Limb (tissue), 2 donors: Measurements from ENCODE around the gene TRNP1.
"Not testable (repeated sequence)": the region's sequence is repeated elsewhere in the genome, so short reads cannot be mapped to it uniquely, and the experiment has no call there.

Source experiments
- DNase-seq, 2 donors: peaks; one replicate each; pipeline ENCODE4 v3.0.0-alpha.2; 2016; ENCODE audit errors: extremely low spot score in 2 of 2

TRNP1 gene

GRCh38 chr1:26972821-26973220 lies 20.7 kb upstream of the TRNP1 start:
- no peak for DNase-seq

DNA sequence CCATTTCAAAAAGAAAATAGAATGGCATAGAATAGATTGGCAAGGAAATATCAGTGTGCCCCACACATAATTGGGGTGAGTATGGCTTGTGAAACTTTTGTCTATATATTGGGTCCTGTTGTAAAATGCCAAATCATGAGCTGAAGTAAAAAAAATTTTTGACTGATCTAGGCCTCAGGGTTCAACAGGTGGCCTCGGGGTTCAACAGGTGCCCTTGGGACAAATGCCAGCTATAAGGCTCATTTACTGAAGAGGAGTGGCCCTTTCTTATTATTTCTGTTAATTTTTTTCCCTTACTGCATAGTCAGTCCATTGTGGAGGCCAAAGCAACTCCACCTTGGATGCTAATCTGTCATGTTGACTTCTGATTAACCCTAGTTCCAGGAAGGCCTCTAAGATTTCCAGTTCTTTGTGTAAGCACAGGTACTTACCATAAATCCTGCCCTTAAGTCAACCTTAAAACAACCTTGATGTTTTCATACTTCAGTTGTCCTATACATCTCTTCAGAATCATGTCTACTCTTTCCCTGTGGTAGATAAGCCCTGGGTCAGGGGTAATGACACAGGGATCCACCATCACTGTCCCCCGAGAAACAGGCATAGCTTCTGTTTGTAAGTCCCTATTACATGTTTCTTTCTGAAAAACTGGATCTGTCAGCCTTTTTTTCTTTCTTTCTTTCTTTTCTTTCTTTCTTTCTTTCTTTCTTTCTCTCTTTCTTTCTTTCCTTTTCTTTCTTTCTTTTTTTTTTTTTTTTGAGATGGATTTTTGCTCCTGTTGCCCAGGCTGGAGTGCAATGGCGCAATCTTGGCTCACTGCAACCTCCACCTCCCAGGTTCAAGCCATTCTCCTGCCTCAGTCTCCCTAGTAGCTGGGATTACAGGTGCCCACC lies 16.6 kb upstream of the TRNP1 start:
- DNase-seq = no peak

GRCh38 chr1:26978901-26979300 lies 14.6 kb upstream of the TRNP1 start:
- no peak for DNase-seq

- no peak for DNase-seq
These were observed 12.2 kb upstream of the TRNP1 start for GRCh38 chr1:26981146-26981846.

- no peak for DNase-seq
These were observed 9.6 kb upstream of the TRNP1 start for GRCh38 chr1:26983863-26984262.

DNA sequence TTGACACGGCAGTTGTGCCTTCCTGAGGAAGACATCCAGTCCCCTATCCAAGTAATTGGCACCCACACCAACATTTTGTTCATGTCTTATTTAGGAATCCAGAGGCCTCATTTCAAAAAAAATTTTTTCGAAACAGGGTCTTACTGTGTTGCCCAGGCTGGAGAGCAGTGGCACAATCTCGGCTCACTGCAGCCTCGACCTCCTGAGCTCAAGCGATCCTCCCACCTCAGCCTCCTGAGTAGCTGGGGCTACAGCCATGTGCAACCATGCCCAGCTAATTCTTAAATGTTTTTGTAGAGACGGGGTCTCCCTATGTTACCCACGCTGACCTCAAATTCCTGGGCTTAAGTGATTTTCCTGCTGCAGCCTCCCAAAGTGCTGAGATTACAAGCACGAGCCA lies 9.2 kb upstream of the TRNP1 start:
- DNase-seq = no peak

- no peak for DNase-seq
These were observed 6.8 kb upstream of the TRNP1 start for GRCh38 chr1:26986658-26987057.

- not testable (repeated sequence) for DNase-seq
These were observed 3.9 kb upstream of the TRNP1 start for GRCh38 chr1:26989403-26990109.

DNA sequence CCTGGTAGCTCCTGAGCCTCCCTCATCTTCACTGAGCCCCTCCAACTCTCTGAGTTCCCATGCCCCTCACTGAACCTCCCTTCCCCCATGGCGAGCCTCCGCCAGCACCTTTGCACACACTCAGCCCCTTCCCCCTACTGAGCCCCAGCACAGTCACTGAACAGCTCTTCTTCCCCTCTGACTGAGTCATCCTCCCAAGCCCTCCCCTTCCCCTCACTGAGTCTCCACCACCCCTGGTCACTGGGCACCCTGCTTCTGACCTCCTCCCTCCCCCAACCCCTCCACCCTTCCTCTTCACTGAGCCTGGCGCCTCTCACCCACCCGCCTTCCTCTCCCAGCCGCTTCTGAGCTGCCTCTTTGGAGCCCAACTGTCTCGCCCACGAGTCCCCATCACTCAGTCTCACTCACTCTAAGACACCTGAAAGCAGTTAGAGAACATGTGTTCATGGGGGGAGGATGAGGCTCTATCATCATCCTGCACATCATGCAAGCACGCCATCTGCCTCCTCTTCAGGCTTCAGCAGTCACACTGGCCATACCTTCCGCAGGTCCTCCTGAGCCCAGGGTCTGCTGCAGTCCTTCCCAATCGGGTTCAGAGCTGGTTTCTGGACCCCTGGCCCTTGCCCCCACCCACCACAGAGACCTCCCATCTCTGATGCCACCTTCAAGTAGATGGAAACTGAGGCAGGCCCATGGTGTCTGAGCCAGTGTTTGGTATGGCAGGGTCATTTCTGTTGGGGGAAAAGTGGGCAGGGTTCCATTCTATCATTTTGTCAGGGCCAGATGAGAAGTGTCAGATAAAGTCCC lies 2.0 kb upstream of the TRNP1 start:
- no peak for DNase-seq

- DNase-seq = no peak
These were observed 711 bp downstream of the TRNP1 start for GRCh38 chr1:26994020-26994786.

DNA sequence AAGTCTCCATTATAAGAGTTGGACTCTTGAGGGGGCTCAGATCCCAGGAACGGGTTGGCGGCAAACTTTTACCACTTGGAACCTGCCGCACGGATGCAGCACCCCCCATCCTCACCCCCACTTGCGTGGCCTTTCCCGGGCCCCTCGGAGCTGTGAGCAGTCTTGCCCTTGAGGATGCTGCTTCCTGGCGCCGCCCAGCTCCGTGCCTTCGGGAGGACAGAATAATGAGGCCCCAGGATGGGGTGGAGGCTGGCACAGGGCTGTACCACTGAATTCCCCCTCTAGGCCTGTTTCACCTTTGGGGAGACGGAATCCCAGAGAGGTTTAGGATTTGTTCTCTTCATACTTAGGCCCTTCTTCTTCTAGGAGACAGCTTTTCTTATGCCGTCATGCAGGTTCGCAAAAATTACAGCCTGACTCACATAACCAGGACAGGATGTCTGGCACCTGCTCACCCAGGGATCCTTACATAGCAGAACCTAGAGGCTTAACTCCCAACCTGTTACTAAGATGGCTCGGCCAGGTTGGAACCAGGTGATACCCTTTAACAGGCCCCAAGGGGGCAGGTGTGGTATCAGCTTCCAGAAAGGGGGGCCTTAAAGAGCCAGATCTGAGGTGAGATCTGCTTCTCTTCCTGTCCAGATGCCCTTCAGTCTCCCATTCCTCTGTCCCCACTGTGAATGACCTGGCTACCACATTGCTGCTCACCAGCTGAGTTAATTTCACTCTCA lies 1.5 kb downstream of the TRNP1 start:
- no peak for DNase-seq

DNA sequence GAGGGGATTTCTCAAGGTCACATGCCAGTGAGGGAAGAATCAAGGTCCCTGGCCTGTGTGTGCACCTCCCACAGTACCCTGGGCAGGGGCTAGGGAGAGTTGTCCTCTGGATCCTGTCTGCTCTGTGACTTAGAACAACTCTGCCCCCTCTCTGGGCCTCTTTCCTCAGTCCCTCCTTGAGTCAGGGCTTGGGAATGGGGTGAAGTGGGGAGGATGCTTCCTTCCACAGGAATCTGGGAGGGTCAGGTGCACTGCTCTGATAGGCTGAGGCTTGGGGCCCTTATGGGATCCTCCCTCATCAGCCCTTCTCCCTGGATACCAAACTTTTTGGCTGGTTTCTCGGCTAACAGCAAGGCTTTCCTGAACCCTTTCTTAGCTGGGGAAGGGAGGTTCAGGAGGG lies 2.5 kb downstream of the TRNP1 start:
- DNase-seq = no peak

DNA sequence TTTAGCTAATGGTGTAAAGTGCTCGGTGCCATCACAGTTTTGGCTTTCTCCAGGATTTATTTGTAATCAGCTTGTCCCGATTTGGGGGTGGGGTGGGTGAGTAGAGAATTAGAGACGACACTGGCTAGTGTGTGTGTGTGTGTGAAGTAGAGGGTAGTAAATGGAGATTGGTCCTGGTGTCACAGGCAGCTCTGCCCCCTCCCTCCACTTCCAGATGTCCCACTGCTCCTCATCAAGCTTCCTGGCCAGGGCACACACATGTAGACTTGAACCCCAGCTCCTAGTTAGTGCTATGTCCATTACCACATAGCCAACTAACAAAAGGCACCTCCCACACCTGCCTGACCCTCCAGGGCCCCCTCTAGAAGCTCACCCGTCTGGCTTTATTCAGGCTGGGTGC lies 3.2 kb downstream of the TRNP1 start:
- no peak for DNase-seq

- DNase-seq = no peak
These were observed 5.2 kb downstream of the TRNP1 start for GRCh38 chr1:26998429-26999300.

DNA sequence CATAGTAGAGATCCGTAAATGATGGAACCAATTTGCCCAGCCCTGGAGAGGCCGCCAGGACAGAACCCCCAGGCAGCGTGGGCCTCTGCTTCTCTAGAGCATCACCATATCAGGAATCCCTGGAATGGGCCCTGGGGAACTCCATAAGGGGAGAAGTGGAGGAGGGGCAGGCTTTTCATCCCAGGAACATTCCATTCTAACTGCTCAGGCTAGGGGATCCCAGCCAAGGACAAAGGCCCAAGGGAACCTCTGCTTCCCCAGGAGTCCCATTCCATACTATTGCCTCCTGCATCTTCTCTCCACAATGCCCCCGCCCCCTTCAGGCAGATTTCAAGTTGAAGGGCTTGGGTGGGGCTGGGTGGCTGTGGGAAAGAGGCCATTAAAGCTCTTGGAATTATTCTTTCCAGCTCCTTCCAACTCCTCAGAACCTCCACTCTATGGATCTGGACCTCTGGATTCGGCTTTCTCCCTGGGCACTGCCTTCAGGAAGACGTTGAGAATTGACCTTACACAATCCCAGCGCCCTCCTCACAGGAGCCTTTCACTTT lies 6.0 kb downstream of the TRNP1 start:
- no peak for DNase-seq

- DNase-seq = no peak
These were observed 6.8 kb downstream of the TRNP1 start for GRCh38 chr1:27000090-27000816.

- no peak for DNase-seq
These were observed 7.4 kb downstream of the TRNP1 start for GRCh38 chr1:27000817-27001460.
